ENCODE measurements around the gene USP49. TPM values are rescaled to one million over a fixed set of nuclear protein-coding genes. Genes with fewer than 3 reads are reported as not detected.
"Not testable (repeated sequence)": the region's sequence is repeated elsewhere in the genome, so short reads cannot be mapped to it uniquely, and the experiment has no call there.

USP49 gene
- 1 to 10 TPM; 2.1 to 8.6 (median 4.7) TPM for total RNA-seq

- DNase-seq, result peak; percentile 94 to 96 (median 95)
- Histone ChIP-seq H3K4me3 (peak within 1 kb of the TSS; percentile 67 to 78 (median 68)), H3K4me1 (peaks cover 0 to 9% (median 4%) of the 10 kb centered on the region in 4 donors), H3K27me3 (no peaks in the 10 kb centered on the region), H3K27ac (peak within 1 kb of the TSS; percentile 64 to 78 (median 71)), H3K9me3 (no peaks in the 10 kb centered on the region), H3K36me3 (peaks cover 0 to 10% (median 0%) of the 10 kb centered on the region in 3 donors)
- no peak for TF ChIP-seq POLR2A (IDR thresholded peaks at IDR 0.05)
- peak in 1 of 6 experiments; percentile 14 for TF ChIP-seq CTCF (IDR thresholded peaks at IDR 0.05)
These were observed at the start of gene USP49 for GRCh38 chr6:41895300-41896233. USP49 (minus strand) TSS chr6:41895375; CDS start chr6:41806983, 88,392 bp downstream.

- Histone ChIP-seq H3K27ac (no peak overlapping the region), H3K9me3 (no peaks in the 10 kb centered on the region), H3K4me3 (no peak overlapping the region), H3K36me3 (no peaks in the 10 kb centered on the region), H3K4me1 (peaks cover 0 to 32% (median 25%) of the 10 kb centered on the region in 4 donors), H3K27me3 (no peaks in the 10 kb centered on the region)
- no peak for TF ChIP-seq POLR2A (IDR thresholded peaks at IDR 0.05)
- no peak for TF ChIP-seq CTCF (IDR thresholded peaks at IDR 0.05)
- DNase-seq, result no peak
These were observed 48.3 kb upstream of the USP49 start for GRCh38 chr6:41943456-41943855.

DNA sequence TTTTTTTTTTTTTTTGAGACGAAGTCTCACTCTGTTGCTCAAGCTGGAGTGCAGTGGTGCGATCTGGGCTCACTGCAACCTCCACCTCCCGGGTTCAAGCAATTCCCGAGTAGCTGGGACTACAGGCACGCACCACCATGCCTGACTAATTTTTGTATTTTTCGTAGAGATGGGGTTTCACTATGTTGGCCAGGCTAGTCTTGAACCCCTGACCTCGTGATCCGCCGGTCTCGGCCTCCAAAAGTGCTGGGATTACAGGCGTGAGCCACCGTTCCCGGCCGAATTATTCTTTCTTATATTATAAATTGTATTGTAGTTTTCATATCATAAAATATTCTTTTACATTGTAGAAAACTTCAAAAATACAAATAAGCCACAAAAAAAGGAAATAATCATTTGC, 47.7 kb upstream of the USP49 start:
- DNase-seq, H3K27me3 ChIP-seq, H3K9me3 ChIP-seq, H3K4me3 ChIP-seq, H3K36me3 ChIP-seq, H3K27ac ChIP-seq: not testable (repeated sequence)
- peaks cover 0 to 37% (median 28%) of the 10 kb centered on the region in 4 donors for H3K4me1 ChIP-seq

GRCh38 chr6:41942067-41942851, 47.1 kb upstream of the USP49 start:
- H3K36me3 ChIP-seq, result no peaks in the 10 kb centered on the region
- no peaks in the 10 kb centered on the region for H3K27me3 ChIP-seq
- peak overlapping the region; percentile 60 to 95 (median 72) for H3K4me3 ChIP-seq
- H3K4me1 ChIP-seq, result peaks cover 0 to 41% (median 31%) of the 10 kb centered on the region in 4 donors
- no peak for TF ChIP-seq POLR2A (IDR thresholded peaks at IDR 0.05)
- no peak for TF ChIP-seq CTCF (IDR thresholded peaks at IDR 0.05)
- no peak for DNase-seq
- no peaks in the 10 kb centered on the region for H3K9me3 ChIP-seq
- peak overlapping the region; percentile 74 to 93 (median 82) for H3K27ac ChIP-seq

- Histone ChIP-seq H3K4me3 (peak within 1 kb of the TSS; percentile 60 to 95 (median 72)), H3K4me1 (peaks cover 0 to 49% (median 34%) of the 10 kb centered on the region in 4 donors), H3K36me3 (no peaks in the 10 kb centered on the region), H3K27me3 (no peaks in the 10 kb centered on the region), H3K9me3 (no peaks in the 10 kb centered on the region), H3K27ac (peak within 1 kb of the TSS; percentile 74 to 93 (median 82))
- peak; percentile 86 to 96 (median 95) for DNase-seq
- TF ChIP-seq POLR2A (IDR thresholded peaks at IDR 0.05), result peak; percentile 59 to 62
- peak in 1 of 6 experiments; percentile 5 for TF ChIP-seq CTCF (IDR thresholded peaks at IDR 0.05)
These were observed 46.3 kb upstream of the USP49 start, which contains the start of gene CCND3 for GRCh38 chr6:41941280-41942066. CCND3 (minus strand) TSS chr6:41941808; CDS start chr6:41941649, 159 bp downstream.
